ENCODE measurements around the gene THNSL1. TPM values are rescaled to one million over a fixed set of nuclear protein-coding genes. Genes with fewer than 3 reads are reported as not detected.

Gene THNSL1
- total and polyA plus RNA-seq, 2 of the 13 experiments (the other 11 are each of a cell fraction or from before 2014, with no cell fraction given): 1.3 to 3.8 TPM

DNA sequence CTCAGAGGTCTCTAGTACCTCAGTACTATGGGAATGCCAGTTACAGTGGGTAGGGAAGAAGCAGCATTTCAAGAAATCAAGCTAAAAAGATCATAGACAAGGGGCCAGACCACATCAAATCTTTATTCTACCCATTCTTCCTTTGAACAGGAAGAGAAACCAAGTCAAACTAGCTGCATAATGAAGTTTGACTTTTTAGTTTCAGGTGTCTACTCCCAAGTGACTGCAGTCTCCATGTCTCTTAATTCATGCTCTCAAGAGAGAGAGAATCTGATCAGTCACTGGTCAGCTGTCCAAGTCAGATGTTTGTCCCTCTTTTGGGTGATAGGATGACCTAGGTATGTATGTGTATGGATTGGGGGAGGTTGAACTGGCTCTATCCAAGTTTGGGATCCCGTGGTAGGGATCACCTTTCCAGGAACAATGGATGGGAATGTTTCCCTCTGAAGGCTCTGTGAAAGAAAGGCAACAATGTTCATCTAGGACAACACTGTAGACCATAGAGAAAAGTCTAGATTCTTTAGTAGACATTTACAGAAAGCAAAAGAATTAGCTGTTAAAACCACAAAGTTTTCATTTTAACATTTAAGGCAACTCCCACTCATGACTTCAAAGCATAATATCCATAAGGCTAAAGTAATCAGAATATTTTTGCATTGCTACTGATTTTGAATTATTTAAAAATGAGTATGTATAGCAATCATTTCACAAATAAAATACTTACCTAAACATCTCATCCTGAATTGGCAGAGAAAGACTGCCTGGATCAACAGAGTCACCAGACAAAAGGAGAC lies 33.9 kb upstream of the THNSL1 start:
- WGBS (ENCODE audit: low lambda C conversion rate): 0% methylated on average over 1 of the region's 1 CpG
- DNase-seq (ENCODE audit: low spot score) (no peak), ATAC-seq (no peak), FAIRE-seq (no peak)
- intact Hi-C loops (cut with micrococcal nuclease; ENCODE audit: unreplicated experiment): no loop called here
- TF ChIP-seq HIVEP1 (CRISPR knock-in tag; IDR thresholded peaks at IDR 0.05) (no peak), ZFYVE20 (CRISPR knock-in tag; IDR thresholded peaks at IDR 0.05; ENCODE audit: borderline replicate concordance, low read depth) (no peak), ESRRA (CRISPR knock-in tag; IDR thresholded peaks at IDR 0.05; ENCODE audit: low read depth) (no peak), JDP2 (CRISPR knock-in tag; IDR thresholded peaks at IDR 0.05; ENCODE audit: borderline replicate concordance) (no peak), THYN1 (CRISPR knock-in tag; IDR thresholded peaks at IDR 0.05; ENCODE audit: borderline replicate concordance, low read depth) (no peak), HDAC6 (IDR thresholded peaks at IDR 0.05; ENCODE audit: low read depth, low read length) (no peak), POLR2AphosphoS2 (IDR thresholded peaks at IDR 0.05; ENCODE audit: low read depth, low read length) (no peak), TRIM22 (IDR thresholded peaks at IDR 0.05) (no peak), FLYWCH1 (CRISPR knock-in tag; IDR thresholded peaks at IDR 0.05) (no peak)
- H3K4me3 ChIP-seq (replicated peaks in 1 of 3; ENCODE audit: insufficient read depth in 1 of 3, low read depth in 2 of 3, low read length in 3 of 3): no peak overlapping the region
- no peaks in the 10 kb centered on the region for H3K36me3 ChIP-seq (replicated peaks in 1 of 2; ENCODE audit: control insufficient read depth in 1 of 2, insufficient read depth in 2 of 2, low read length in 2 of 2)
- no TSS peak for BruUV-seq (replicated peaks)
- no peak overlapping the region for H3K4me2 ChIP-seq (ENCODE audit: low read depth, low read length)
- in situ Hi-C loops (cut with HindIII; ENCODE audit: extremely low pct_ligation_motif_present, low pct_unique_long_range_greater_than_20kb): loop anchor here (25.0 kb wide), 1 partner anchor 345 kb away; no protein-coding TSS in a partner anchor
- no peaks in the 10 kb centered on the region for H3K9me3 ChIP-seq (ENCODE audit: low read length)
- no peaks in the 10 kb centered on the region for H3K79me2 ChIP-seq (ENCODE audit: insufficient read depth, low read length)
- H3K27ac ChIP-seq (ENCODE audit: extremely low read length, insufficient read depth, low read length): no peak overlapping the region
- no peak overlapping the region for H3K9ac ChIP-seq (ENCODE audit: insufficient read depth, low read depth, low read length)
- ChIA-PET CTCF (ENCODE audit: low intra/inter-chr PET ratio, low total read pairs) (no interaction called here), POLR2A (no interaction called here)
- no peaks in the 10 kb centered on the region for H3K4me1 ChIP-seq (ENCODE audit: insufficient read depth, low read length)
- H4K20me1 ChIP-seq (ENCODE audit: insufficient read depth, low read length): no peaks in the 10 kb centered on the region
- no peaks in the 10 kb centered on the region; a peak in 2 of 5 replicates for H3K27me3 ChIP-seq (ENCODE audit: control insufficient read depth in 1 of 2, insufficient read depth in 2 of 2, low read length in 2 of 2)
- H2AFZ ChIP-seq (ENCODE audit: low read length): no peak overlapping the region
